Stimulated activated CD8-positive, alpha-beta memory T cell treated with anti-CD3 and anti-CD28 coated beads, Interleukin-12 subunit alpha, Interleukin-12 subunit beta, amount 100 ng/mL, for 24 hours (primary cell): ENCODE results near the gene PDE4D.
"Not testable (repeated sequence)": the region's sequence is repeated elsewhere in the genome, so short reads cannot be mapped to it uniquely, and the experiment has no call there.

Experiments
- DNase-seq: peaks from one replicate; pipeline ENCODE4 v3.0.0-alpha.2; 2020; ENCODE audit errors: extremely low read depth

Gene PDE4D

DNA sequence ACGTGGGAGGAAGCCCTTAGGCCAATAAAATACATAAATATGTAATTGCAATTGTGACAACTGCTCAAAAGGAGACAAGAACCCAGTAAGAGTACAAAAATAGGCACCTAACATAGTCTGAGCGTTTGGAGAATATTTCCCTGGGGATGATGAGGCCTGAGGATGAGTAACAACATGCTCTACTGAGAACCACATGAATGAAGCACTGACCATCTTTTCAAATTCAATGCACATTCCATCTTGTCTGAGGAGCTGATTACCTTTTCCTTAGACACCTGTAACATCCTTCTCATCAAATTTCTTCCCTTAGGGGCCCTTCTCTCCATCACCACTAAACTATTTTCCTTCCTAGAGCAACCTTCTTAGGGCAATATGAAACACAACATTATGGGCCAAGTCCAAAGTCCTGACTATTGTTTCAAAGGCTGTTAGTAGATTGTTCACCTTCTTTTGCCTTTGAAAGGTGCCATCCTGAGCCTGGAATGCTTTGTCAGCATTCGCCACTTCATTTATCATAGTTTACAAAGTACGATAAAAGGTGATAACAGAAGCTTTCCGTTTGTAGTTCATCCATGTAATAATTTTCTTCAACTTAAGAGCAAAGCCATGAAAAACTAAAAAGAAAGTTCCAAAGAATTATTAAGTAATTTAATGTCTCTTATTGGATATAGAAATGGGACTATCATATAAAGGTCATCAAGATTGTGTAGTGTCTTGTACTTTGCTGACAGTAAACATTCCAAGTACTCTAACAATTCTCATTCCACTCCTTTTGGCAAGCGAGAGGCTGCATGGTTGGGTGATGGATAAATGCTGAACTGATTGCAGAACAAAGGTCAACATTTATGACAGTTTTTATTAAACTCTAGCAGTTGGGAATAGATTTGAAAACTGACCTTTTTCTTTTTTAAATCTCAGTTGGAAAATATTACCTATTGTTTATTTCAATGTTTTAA is 471.3 kb downstream of the PDE4D start:
- no peak for DNase-seq

DNA sequence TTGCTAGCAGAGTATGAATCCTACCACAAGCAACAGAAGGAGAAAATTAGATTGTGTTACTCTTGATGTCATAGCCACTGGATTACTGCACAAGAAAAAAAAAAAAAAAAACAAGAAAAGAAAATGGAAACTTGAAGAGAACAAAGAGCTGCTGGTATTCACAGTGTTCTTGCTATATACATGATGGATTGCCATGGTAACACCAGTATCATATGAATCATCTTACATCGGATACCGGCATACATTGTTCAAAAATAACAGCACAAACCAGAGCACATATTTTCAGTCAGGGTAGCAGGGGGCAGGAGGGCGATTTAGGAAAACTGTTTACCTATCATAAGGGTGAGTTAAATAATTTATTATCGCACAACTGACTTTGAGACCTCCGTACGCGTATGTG is 472.9 kb downstream of the PDE4D start:
- DNase-seq = no peak

DNA sequence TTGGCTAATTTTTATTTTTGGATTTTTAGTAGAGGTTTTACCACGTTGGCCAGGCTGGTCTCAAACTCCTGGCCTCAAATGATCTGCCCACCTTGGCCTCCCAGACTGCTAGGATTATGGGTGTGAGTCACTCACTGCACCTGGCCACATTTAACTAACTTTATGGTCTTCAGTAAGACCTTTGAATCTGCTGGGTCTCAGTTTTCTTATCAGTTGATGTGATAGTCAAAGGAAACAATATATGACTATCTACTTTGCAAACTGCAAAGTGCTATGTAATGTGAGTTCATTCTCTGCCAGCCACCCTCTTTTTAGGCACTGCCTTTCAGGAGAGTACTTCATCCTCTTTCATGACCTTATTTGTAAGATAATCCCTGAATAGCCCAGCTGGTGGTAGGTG is 474.7 kb downstream of the PDE4D start:
- no peak for DNase-seq

DNA sequence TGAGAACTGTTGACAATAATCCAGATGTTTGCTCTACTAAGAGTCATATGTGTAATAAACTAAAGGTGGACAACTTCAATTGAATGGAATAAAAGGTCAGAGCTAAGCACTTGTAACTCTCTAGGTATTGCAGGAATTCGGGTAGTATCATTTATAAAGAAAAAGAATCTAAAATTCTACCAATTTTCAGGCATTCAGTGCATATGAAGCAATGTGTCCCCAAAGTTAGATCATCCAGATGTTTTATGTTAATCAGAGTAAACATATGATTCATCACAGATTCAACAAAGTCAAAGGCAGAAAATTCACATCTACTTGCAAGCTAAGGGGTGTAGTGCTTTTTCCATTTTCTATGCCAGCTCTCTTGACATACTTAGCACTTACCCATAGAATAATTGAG is 477.1 kb downstream of the PDE4D start:
- no peak for DNase-seq

DNA sequence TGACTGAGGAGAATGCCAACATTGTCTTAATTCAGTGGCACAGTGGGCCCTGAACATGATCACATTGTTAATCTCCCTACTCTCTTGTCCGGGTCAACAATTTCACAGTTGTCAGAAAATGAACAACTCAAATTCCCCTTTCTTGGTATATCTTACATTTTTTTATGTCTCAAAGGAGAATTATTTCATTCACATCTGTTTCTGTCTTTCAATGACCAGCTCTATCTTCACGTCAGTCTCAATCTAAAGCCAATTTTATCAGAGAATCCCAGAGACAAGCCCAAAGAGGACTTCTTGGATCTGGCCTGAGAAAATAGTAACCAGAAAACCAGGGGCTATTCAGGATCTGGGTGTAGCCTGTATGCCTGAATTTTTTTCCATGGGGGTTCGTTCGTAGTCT is 477.5 kb downstream of the PDE4D start:
- DNase-seq = no peak

DNA sequence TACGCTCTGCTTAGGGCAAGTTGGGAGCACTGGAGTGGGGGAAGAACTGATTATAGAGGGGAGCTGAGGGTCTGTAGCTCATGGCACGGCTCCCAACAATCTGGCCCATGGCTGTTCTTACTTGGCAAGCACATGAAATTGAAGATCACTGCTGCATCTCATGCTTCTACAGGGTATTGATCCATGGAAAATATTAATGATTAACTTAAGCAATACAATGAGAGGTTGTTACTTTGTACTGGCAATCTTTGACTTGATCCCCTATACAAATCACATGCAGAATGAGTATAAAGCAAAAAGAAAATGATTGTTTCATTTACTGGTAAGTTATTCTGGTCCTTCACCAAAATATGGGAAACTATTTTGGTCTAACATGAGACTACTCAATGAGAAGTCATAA is 481.1 kb downstream of the PDE4D start:
- DNase-seq = no peak

DNA sequence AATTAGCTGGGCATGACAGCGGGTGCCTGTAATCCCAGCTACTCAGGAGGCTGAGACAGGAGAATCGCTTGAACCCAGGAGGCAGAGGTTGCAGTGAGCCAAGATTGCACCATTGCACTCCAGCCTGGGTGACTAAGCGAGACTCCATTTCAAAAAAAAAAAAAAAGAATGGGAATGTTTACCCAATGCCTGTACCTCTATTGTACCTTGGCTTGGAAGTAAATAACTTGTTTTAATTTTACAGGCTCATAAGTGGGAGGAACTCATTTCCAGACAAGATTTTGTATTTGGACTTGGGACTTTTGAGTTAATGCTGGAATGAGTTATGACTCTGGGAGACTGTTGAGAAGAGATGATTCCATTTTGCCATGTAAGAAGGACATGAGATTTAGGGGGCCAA is 484.5 kb downstream of the PDE4D start:
- not testable (repeated sequence) for DNase-seq

DNA sequence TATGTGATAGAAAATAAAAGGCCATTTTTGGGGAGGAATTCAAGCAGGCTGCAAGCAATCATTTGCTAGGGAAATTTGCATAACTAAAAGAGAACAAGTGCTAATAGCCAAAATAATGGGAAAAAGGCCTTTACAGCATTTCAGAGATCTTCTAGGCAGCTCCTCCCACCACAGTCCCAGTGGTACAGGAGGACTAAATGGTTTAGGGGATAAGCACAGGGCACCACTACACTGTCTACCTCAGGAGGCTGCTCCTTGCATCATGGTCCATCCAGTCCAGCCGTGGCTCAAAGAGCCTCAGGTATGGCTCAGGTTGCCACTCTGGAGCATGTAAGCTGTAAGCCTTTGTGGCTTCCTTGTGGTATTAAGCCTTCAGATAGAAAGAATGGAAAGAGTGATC is 485.6 kb downstream of the PDE4D start:
- no peak for DNase-seq

DNA sequence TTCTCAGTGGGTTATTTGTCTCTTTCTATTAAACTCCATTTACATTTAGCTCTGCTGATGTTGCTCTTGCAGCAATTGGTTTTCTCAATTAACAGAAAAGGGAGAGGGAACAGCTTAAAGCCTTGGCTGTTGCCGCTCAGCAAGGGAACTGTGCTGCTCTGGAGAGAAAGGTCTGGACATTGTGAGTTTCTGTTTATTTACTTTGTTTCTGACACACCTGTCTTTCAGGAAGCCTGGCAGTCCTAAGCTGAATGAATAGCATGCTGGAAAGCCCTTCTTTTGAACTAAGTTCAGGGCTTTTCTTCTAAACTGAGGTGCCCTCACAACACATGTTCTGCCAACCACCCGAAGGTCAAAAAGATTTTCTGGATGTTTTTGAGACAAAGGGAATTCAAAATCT is 491.9 kb downstream of the PDE4D start:
- DNase-seq = no peak

DNA sequence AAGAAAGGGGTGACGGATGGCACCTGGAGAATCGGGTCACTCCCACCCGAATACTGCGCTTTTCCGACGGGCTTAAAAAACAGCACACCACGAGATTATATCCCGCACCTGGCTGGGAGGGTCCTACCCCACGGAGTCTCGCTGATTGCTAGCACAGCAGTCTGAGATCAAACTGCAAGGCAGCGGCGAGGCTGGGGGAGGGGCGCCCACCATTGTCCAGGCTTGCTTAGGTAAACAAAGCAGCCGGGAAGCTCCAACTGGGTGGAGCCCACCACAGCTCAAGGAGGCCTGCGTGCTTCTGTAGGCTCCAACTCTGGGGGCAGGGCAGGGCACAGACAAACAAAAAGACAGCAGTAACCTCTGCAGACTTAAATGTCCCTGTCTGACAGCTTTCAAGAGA is 498.6 kb downstream of the PDE4D start:
- not testable (repeated sequence) for DNase-seq

DNA sequence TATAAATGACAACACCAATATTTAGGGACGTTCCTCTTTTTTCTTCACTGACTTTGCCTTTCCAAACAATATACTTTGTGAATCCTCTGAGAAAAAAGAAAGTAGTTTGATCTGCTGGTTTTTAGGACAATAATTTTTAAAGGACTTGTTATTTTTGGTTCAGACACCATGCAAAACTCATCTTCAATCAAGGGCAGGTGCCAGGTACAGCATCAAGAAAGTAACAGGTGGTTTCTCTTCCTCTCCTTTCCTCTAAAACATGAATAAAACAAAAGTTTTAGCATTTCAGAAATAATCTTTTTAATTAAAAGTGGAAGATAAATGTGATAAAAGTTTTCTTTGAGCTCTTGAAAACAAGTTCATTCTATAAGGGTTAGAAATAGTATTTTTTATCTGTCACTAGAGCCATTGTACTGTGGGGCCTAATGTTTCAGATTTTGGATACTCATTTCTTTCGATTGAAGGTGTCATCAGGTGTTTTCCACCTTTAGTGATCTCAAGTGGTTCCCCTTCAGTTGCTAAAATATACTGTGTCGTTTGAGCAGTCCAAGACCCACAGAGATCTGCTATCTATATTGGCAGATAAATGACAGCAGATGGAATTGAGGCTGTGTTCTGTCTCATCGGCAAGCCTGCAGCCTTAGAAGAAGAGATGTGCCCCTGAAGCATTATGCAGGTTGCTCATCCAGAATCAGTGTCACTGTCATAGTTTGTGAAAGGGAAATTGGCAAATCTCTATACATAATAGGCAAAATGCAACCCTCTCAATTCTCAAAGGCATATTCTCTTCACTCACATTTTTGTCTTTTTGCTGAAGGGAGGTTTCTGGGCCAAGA is 499.7 kb downstream of the PDE4D start:
- no peak for DNase-seq

DNA sequence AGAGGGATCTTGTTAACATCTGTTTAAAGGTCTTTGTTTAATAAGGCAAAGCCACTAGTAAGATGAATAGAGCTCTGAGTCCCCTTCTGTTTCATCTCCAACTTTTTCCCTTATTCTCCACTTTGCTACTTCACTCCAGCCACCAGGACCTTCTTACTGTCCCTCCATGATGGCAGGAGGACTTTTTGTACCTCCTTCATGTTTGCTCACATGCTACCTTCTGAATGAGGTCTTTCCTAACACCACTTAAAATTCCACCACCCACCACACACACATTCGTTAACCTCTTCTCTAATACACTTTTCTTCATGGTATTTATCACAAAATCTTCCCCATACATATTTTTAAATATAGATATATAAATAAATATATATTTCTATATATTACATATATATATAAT is 501.9 kb downstream of the PDE4D start:
- no peak for DNase-seq

DNA sequence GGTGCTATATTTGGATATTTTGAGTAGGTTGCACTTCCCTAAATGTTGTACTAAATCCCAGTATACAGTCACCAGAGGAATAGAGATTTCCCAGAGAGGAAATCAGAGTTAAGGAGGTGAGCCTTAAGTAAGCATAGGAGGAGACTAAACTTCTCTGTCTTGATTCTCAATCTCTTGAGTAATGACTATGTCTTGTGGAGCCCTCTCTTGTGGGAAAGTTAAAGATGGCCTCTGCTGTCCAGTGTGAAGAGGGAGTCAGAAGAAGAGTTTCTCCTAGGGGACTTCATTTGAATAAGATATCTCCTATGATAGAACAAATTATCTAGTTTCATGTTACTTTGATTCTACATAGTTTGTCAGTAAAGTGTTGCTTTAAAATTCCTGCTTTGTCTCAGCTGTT is 502.5 kb downstream of the PDE4D start:
- no peak for DNase-seq

DNA sequence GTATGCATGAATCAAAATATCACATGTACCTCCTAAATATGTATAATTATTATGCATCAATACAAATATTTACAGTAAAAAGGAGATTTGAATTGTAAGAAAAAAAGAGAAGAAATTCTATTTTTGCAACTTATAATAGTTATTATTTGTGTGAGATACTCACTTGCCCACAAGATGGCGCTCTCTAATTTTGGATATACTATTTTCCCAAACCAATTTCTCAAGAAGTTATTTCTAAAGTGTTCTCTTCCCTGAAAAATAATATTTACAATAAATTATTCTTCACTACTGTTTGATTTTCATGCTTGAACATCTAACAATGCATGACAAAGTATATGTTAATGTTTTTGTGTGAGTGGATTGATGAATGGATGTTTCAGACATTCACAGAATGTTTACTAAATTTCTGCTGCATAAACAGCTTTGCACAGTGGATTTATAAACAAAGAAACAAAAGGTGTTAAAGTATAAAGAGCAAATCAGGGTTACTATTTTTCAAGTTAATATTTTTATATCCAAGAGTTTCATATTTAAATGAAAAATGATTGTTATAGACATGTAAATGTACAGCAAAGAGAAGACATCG is 503.4 kb downstream of the PDE4D start:
- no peak for DNase-seq

DNA sequence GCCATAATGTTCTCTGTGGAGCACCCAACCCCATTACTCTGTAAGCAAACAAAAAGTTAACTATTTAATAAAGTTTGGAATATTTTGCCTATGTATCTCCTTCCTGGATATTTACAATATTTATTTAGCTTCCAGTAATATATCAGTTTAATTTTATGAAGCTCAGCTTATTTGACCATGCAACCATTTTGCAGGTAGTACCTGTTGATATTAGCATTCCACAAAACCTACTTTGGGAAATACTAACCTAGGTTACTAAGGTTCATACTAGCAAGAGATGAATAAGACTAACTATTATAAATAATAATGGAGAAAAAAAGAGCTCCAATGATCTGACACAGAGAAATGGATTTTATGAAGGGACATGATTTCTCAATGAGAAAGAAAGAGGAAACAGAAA is 506.4 kb downstream of the PDE4D start:
- no peak for DNase-seq

DNA sequence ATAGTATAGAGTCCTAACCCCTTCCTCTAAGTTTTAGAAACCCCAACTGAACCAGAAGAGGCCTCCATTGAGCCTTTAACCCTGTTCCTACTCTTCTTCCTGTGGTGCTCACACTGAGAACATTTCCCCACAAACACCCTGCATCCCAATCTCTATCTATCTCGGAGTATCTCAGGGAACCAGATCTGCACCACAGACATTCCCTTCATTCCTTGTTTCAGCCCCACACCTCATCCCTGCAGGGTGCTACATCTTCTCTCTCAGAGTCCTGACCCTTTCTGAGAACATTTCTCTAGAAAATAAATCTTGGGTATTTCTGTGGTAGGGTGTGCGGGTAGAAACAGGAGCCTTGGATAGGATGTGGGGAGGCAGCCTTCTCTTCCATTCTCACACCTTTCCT is 507.8 kb downstream of the PDE4D start:
- DNase-seq = no peak

DNA sequence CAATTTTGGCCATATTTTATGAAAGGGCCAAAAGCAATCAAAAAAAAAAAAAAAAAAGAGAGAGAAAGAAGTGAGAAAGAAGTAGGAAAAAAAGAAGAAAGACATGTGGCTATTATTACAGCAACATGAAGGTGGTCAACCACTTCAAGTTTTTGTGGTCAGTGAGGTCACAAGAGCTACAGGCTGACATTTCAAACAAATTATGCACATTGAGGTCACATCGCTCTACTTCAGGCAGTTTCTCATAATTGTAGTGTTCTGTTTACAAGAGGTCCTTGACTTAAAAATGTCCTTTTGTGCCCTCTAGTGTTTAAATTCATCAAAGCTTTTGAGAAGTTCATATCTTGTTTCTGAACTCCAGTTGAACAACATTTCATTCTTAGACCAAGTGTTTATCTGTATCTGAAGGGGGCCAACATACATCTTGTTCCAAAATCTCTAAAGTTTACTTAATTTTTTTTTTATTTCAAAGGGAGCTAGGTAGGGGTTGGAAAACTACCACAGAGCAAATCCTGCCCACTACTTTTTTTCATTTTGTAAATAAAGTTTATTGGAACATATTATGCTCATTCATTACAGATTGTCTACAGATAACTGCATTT is 513.1 kb downstream of the PDE4D start:
- DNase-seq = no peak

DNA sequence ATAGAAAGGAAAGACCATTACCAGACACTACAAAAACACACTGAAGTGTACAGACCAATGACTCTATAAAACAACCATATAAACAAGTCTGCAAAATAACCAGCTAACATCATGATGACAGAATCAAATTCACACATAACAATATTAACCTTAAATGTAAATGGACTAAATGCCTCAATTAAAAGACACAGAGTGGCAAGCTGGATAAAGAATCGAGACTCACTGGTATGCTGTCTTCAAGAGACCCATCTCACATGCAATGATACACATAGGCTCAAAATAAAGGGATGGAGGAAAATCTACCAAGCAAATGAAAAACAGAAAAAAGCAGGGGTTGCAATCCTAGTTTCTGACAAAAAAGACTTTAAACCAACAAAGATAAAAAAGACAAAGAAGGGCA is 519.5 kb downstream of the PDE4D start:
- not testable (repeated sequence) for DNase-seq

DNA sequence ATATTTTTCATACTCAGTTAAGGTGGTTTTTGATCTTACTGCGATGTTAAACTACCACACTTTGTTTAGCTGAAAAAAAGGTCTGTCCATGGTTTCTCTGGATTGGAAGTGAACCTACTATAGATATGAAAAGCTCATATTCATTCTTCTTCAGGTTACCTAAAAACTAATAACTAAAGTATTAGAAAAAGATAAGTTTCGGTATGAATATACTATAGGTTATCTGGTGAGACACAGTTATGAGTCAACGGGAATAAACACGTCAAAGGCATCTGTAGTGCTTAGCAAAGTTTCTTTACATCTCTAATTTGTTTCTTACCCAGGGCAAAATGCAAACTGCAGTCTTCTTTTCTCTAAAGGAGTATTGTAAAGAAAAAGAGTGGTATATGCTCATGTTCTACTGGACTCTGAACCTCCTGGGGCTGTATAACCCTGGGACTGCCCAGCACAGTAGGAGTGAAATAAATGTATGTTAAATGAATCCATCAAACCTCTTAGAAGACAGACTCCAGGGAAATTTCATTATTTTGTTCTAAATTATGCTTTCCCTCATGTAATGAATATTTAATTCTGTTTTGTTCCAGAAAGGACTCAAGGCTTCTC is 521.9 kb downstream of the PDE4D start:
- DNase-seq = no peak

DNA sequence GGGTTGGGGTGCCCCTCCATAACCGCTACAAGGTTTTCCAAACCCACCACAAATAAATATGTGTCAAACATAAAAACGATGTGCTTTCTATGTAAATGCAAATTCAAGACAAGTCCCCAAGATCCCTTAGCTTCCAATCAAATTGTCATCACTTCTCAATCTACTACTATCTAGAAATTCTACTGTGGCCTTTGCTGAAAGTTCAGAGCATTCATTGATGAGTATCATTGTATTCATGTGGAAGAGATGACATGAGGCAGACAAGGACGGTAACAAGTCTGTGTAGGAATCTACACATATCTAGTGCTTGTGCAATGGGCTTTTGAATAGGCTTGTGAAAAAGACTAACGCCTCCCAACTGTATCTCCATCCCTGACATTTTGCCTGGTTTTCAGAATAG is 524.6 kb downstream of the PDE4D start:
- DNase-seq = no peak

DNA sequence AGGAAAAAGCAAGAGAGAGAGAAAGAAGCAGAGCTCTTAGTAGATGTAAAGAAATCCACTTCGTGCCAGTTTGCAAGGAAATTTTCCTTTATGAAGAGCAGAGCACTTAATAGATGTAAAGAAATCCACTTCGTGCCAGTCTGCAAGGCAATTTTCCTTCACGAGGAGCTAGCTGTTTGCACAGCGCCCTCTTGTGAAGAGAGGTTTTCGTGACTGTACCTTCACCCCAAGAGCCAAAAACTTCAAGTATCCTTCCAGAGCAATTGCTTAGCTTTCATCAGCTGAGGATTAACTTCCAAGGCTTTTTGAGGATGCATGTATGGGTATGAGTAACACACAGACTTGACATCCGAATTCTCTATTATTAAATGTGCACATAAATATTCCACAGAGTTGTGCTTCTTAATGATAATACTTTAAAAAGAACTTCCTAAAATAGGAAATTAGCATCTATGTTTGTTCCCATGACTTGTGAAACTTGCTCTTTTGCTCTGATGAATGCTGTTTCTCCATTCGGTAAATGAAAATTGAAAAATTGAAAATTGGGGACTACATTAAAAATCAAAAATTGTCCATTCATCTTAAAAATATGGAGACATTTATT is 525.6 kb downstream of the PDE4D start:
- DNase-seq = no peak
